Liver (tissue), 9 donors: ENCODE measurements around the gene NELL1. TPM values are rescaled to one million over a fixed set of nuclear protein-coding genes. Genes with fewer than 3 reads are reported as not detected.

Source experiments
- DNase-seq: peaks from one replicate; pipeline ENCODE4 v3.0.0-alpha.2; 2017; ENCODE audit warnings: low spot score
- H3K27ac ChIP-seq, 2 donors: one replicate each; pipeline ENCODE4 v1.7.0; 2013; ENCODE audit warnings: inconsistent platforms in 2 of 2, low read length in 2 of 2, control low read depth in 1 of 2, low read depth in 1 of 2, mild to moderate bottlenecking in 1 of 2
- H3K27me3 ChIP-seq, 4 donors: one replicate each; pipeline versions ENCODE4 v1.6.1 to v1.7.0; 2013; ENCODE audit warnings: low read length in 3 of 4, inconsistent platforms in 1 of 4, mild to moderate bottlenecking in 1 of 4, moderate library complexity in 1 of 4; ENCODE audit not compliant: control insufficient read depth in 4 of 4, insufficient read depth in 4 of 4
- H3K36me3 ChIP-seq, 4 donors: one replicate each; pipeline versions ENCODE4 v1.6.1 to v1.7.0; 2013; ENCODE audit warnings: low read length in 3 of 4, mild to moderate bottlenecking in 3 of 4, low read depth in 1 of 4, moderate library complexity in 1 of 4; ENCODE audit not compliant: control insufficient read depth in 4 of 4, insufficient read depth in 3 of 4
- H3K4me1 ChIP-seq, 4 donors: one replicate each; pipeline versions ENCODE4 v1.6.1 to v1.7.0; 2013; ENCODE audit warnings: low read length in 3 of 4, mild to moderate bottlenecking in 3 of 4, moderate library complexity in 1 of 4; ENCODE audit not compliant: control insufficient read depth in 4 of 4, insufficient read depth in 4 of 4
- H3K4me3 ChIP-seq, 3 donors: one replicate each; pipeline versions ENCODE4 v1.6.1 to v1.7.0; 2013; ENCODE audit warnings: low read length in 3 of 3, control low read depth in 1 of 3, low read depth in 1 of 3, mild to moderate bottlenecking in 1 of 3
- H3K9ac ChIP-seq, 2 donors: one replicate each; pipeline ENCODE4 v1.7.0; 2013; ENCODE audit warnings: low read length in 2 of 2, mild to moderate bottlenecking in 2 of 2, moderate library complexity in 2 of 2, control low read depth in 1 of 2, low read depth in 1 of 2
- H3K9me3 ChIP-seq, 4 donors: one replicate each; pipeline versions ENCODE4 v1.6.1 to v1.7.0; 2013; ENCODE audit warnings: low read length in 3 of 4; ENCODE audit not compliant: control insufficient read depth in 4 of 4
- ATF3 ChIP-seq: IDR thresholded peaks from 2 replicates; pipeline ENCODE4 v1.6.1; 2016; ENCODE audit warnings: antibody characterized with exemption
- EGR1 ChIP-seq, 2 donors: IDR thresholded peaks; 2 replicates each; pipeline ENCODE4 v1.6.1; 2016 to 2018; ENCODE audit warnings: antibody characterized with exemption in 2 of 2, low read depth in 2 of 2
- FOXA1 ChIP-seq: IDR thresholded peaks from 2 replicates; pipeline ENCODE4 v1.6.1; 2016; ENCODE audit warnings: antibody characterized with exemption
- FOXA2 ChIP-seq: IDR thresholded peaks from 2 replicates; pipeline ENCODE4 v1.6.1; 2016; ENCODE audit warnings: antibody characterized with exemption
- GABPA ChIP-seq, 2 donors: IDR thresholded peaks in 1 of 2; conservative IDR thresholded peaks in 1 of 2; 2 replicates each; pipeline ENCODE4 v1.6.1; 2016; ENCODE audit warnings: antibody characterized with exemption in 2 of 2, mild to moderate bottlenecking in 1 of 2, moderate library complexity in 1 of 2
- HNF4A ChIP-seq, 2 donors: conservative IDR thresholded peaks; 2 replicates each; pipeline ENCODE4 v1.6.1; 2016; ENCODE audit warnings: antibody characterized with exemption in 2 of 2, mild to moderate bottlenecking in 2 of 2
- HNF4G ChIP-seq: IDR thresholded peaks from 2 replicates; pipeline ENCODE4 v1.6.1; 2016; ENCODE audit warnings: antibody characterized with exemption
- JUND ChIP-seq, 2 donors: IDR thresholded peaks; 2 replicates each; pipeline ENCODE4 v1.6.1; 2016; ENCODE audit warnings: antibody characterized with exemption in 2 of 2
- NR2F2 ChIP-seq: IDR thresholded peaks from 2 replicates; pipeline ENCODE4 v1.6.1; 2016; ENCODE audit warnings: antibody characterized with exemption
- RAD21 ChIP-seq, 2 donors: IDR thresholded peaks; 2 replicates each; pipeline ENCODE4 v1.6.1; 2016; ENCODE audit warnings: antibody characterized with exemption in 2 of 2, mild to moderate bottlenecking in 2 of 2
- RXRA ChIP-seq, 2 donors: IDR thresholded peaks; 2 replicates each; pipeline ENCODE4 v1.6.1; 2017 to 2018; ENCODE audit warnings: antibody characterized with exemption in 2 of 2, mild to moderate bottlenecking in 1 of 2
- SP1 ChIP-seq: IDR thresholded peaks from 2 replicates; pipeline ENCODE4 v1.6.1; 2018; ENCODE audit warnings: antibody characterized with exemption, mild to moderate bottlenecking
- TAF1 ChIP-seq: conservative IDR thresholded peaks from 2 replicates; pipeline ENCODE4 v1.6.1; 2016; ENCODE audit warnings: antibody characterized with exemption, mild to moderate bottlenecking
- YY1 ChIP-seq: IDR thresholded peaks from 2 replicates; pipeline ENCODE4 v1.6.1; 2016; ENCODE audit warnings: antibody characterized with exemption, mild to moderate bottlenecking
- ZBTB33 ChIP-seq: IDR thresholded peaks from 2 replicates; pipeline ENCODE4 v1.6.1; 2016; ENCODE audit warnings: antibody characterized with exemption
- WGBS: extraction: QIAGEN DNeasy Blood & Tissue Kit; methylation state at CpG from one replicate; pipeline ENCODE4 v1.1.7; 2013; 5-methylcytosine and 5-hydroxymethylcytosine counted together
- polyA plus RNA-seq, 2 donors: library from polyadenylated mRNA; stranded (reverse) in 1 of 2; unstranded in 1 of 2; fragments of 200-250 nt in 1 of 2; fragments of >200 nt in 1 of 2; fragmentation: Nextera tagmentation in 1 of 2; extraction: Ambion mirVana in 1 of 2; gene quantifications; one replicate each; pipeline versions ENCODE4 v1.2.1 to v1.2.3, GENCODE V29; 2013 to 2015
- total RNA-seq, 2 donors: library from RNA; depleted of rRNA; stranded (reverse); fragments of >200 nt; gene quantifications; one replicate each; pipeline ENCODE4 v1.2.3, GENCODE V29; 2014
- TF ChIP-seq, protein P1 (sequence below): IDR thresholded peaks from 2 replicates; pipeline ENCODE4 v1.6.1; 2016; ENCODE audit warnings: antibody characterized with exemption, mild to moderate bottlenecking
- TF ChIP-seq, protein P2 (sequence below): fragments of 150-350 bp; IDR thresholded peaks from 2 replicates; pipeline ENCODE4 v1.5.1; 2017; ENCODE audit warnings: improper control_type of control experiment, low read depth, low read length; ENCODE audit not compliant: missing input control
- donor health status: healthy.
- donor health status: healthy.
- donor health status: healthy.
- donor health status: healthy.
- donor health status: healthy.

NELL1 gene
- total and polyA plus RNA-seq, 4 donors: not detected

DNA sequence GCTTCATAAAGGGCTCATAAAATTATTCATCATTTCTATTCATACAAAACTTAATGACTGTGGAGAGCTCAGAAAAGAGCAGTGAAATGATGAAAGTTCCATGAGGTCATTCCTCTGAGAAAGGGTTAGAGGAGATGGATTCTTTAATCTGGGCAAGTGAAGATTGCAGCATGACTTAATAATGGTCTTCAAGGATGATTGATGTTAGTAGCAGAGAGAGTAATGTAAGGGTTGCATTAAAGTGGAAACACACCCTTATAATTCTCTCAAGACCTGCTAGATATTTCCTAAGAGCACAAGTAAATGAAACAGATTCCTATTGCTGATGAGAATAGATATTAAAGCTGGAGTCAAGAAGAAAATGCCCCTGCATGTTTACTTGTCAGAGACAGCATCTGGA is 811.9 kb downstream of the NELL1 start:
- no peaks in the 10 kb centered on the region for H3K27me3 ChIP-seq
- no peaks in the 10 kb centered on the region for H3K4me1 ChIP-seq
- no peak overlapping the region for H3K4me3 ChIP-seq
- DNase-seq: no peak
- H3K9ac ChIP-seq: no peak overlapping the region
- no peak overlapping the region for H3K27ac ChIP-seq
- H3K36me3 ChIP-seq: no peaks in the 10 kb centered on the region
- H3K9me3 ChIP-seq: peaks cover 0 to 8% (median 2%) of the 10 kb centered on the region in 4 donors
- TF ChIP-seq ATF3 (no peak), EGR1 (IDR thresholded peaks at IDR 0.05; ENCODE audit: low read depth in 2 of 2) (no peak), RAD21 (IDR thresholded peaks at IDR 0.05) (no peak), HNF4A (conservative IDR thresholded peaks at IDR 0.05) (no peak), TAF1 (no peak), SP1 (no peak), JUND (IDR thresholded peaks at IDR 0.05) (no peak), NR2F2 (no peak), ZBTB33 (no peak), YY1 (no peak), GABPA (IDR thresholded peaks at IDR 0.05 in 1 of 2, conservative IDR thresholded peaks at IDR 0.05 in 1 of 2) (no peak), FOXA2 (no peak), FOXA1 (no peak), RXRA (IDR thresholded peaks at IDR 0.05) (no peak)
- TF ChIP-seq, protein P1, sequence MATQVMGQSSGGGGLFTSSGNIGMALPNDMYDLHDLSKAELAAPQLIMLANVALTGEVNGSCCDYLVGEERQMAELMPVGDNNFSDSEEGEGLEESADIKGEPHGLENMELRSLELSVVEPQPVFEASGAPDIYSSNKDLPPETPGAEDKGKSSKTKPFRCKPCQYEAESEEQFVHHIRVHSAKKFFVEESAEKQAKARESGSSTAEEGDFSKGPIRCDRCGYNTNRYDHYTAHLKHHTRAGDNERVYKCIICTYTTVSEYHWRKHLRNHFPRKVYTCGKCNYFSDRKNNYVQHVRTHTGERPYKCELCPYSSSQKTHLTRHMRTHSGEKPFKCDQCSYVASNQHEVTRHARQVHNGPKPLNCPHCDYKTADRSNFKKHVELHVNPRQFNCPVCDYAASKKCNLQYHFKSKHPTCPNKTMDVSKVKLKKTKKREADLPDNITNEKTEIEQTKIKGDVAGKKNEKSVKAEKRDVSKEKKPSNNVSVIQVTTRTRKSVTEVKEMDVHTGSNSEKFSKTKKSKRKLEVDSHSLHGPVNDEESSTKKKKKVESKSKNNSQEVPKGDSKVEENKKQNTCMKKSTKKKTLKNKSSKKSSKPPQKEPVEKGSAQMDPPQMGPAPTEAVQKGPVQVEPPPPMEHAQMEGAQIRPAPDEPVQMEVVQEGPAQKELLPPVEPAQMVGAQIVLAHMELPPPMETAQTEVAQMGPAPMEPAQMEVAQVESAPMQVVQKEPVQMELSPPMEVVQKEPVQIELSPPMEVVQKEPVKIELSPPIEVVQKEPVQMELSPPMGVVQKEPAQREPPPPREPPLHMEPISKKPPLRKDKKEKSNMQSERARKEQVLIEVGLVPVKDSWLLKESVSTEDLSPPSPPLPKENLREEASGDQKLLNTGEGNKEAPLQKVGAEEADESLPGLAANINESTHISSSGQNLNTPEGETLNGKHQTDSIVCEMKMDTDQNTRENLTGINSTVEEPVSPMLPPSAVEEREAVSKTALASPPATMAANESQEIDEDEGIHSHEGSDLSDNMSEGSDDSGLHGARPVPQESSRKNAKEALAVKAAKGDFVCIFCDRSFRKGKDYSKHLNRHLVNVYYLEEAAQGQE: no peak
- TF ChIP-seq, protein P2, sequence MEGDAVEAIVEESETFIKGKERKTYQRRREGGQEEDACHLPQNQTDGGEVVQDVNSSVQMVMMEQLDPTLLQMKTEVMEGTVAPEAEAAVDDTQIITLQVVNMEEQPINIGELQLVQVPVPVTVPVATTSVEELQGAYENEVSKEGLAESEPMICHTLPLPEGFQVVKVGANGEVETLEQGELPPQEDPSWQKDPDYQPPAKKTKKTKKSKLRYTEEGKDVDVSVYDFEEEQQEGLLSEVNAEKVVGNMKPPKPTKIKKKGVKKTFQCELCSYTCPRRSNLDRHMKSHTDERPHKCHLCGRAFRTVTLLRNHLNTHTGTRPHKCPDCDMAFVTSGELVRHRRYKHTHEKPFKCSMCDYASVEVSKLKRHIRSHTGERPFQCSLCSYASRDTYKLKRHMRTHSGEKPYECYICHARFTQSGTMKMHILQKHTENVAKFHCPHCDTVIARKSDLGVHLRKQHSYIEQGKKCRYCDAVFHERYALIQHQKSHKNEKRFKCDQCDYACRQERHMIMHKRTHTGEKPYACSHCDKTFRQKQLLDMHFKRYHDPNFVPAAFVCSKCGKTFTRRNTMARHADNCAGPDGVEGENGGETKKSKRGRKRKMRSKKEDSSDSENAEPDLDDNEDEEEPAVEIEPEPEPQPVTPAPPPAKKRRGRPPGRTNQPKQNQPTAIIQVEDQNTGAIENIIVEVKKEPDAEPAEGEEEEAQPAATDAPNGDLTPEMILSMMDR: no peak

GRCh38 chr11:21484039-21484438 is 814.7 kb downstream of the NELL1 start:
- no peaks in the 10 kb centered on the region for H3K4me1 ChIP-seq
- no peaks in the 10 kb centered on the region for H3K27me3 ChIP-seq
- H3K4me3 ChIP-seq: no peak overlapping the region
- H3K9me3 ChIP-seq: no peaks in the 10 kb centered on the region
- WGBS: 93% methylated on average over 4 of the region's 4 CpGs
- TF ChIP-seq YY1: no peak
- no peak for TF ChIP-seq ATF3
- TF ChIP-seq SP1: no peak
- no peak for TF ChIP-seq NR2F2
- TF ChIP-seq FOXA2: no peak
- no peak for TF ChIP-seq JUND (IDR thresholded peaks at IDR 0.05)
- TF ChIP-seq, protein P1: no peak
- TF ChIP-seq HNF4G: no peak
- no peak for TF ChIP-seq HNF4A (conservative IDR thresholded peaks at IDR 0.05)
- TF ChIP-seq EGR1 (IDR thresholded peaks at IDR 0.05; ENCODE audit: low read depth in 2 of 2): no peak
- no peak for TF ChIP-seq TAF1
- no peak for TF ChIP-seq RAD21 (IDR thresholded peaks at IDR 0.05)
- TF ChIP-seq ZBTB33: no peak
- H3K27ac ChIP-seq: no peak overlapping the region
- no peaks in the 10 kb centered on the region for H3K36me3 ChIP-seq
- no peak overlapping the region for H3K9ac ChIP-seq
- no peak for DNase-seq
